GM19023 (cell line): ENCODE results near the gene S1PR3.

Experiments used
- ATAC-seq: cut with Tn5 transposase; IDR thresholded peaks from one replicate; pipeline ENCODE4 v1.9.1; 2021; ENCODE audit warnings: mild to moderate bottlenecking, moderate library complexity; ENCODE audit not compliant: unreplicated experiment

S1PR3 gene

DNA sequence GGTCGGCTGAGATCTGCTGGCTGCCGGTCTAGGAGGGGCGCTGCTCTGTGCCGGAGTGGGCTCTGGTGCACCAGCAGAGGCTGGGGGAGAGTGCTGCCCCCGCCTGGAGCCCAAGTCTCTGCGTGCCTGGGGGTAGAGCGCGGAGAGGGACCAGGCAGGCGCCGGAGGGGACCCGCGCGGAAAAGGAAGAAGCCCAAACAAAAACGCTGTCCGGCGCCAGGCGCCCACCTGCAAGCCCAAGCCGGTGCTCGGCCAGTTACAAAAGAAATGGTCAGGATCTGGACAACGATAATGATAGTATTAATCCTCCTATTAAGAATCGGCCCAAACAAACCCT lies 571 bp upstream of the S1PR3 start:
- no peak for ATAC-seq

DNA sequence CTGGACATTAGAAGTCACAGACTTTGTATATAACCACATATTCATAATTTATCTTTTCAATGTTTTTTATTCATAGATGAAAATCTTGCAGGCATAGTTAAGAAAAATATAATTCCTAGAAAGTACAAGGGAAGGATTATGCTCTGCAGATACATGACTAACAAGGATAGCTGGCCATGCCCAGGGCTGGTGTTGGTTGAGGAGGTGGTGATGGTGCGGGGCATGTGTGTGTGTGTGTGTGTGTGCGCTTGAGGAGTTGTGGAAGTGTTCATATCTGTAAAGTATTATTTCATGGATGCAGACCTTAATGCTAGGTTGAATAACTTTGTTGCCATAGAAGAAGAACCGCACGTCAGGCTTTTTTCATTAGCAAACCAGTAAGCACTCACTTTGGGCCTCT lies 1.3 kb downstream of the S1PR3 start:
- no peak for ATAC-seq

DNA sequence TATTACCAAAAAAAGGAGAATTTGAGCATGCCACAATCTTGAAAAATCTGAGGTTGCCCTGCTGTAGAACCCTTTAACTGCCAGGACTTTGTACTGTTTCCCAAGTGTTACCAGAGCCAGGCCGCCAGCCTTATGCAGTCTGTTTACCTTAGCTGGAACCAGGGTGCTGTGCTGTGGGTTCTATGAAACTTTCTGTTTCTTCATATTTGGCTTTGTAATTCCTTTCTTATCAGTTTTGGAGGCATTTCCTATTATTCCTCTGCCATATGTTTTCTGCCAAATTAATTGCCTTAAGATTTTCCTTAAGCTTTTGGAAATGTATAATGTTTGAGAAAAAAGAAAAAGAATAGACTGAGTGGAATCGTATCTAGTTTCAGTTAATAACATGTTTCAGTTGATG lies 2.1 kb downstream of the S1PR3 start:
- ATAC-seq = no peak

DNA sequence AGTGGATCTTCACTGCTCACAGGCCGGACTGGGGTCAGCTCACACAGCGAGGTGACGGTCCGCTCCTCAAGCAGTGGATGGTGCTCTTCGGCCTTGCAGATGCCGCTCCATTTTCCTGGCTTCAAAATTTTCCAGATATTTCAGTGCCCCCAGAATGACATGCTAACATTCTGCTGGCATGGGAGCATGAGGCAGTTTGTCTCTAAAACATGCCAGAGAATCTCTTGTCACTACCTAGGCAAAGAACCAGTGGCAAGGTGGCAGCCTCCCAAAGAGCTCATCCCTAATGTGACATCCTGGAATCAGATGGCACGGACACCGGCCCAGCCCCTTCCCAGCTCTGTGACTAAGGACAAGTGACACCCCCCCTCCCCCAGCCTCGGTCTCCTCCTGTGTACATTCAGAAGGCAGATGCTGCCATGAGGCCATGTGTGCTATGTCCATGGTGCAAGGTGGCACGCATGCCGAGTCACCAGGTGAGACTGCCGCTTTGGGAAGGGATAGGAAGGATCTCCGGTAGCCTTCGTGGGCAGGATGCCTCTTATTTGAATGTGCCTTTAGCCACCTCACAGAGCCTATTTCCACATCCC lies 2.7 kb downstream of the S1PR3 start:
- ATAC-seq = no peak

DNA sequence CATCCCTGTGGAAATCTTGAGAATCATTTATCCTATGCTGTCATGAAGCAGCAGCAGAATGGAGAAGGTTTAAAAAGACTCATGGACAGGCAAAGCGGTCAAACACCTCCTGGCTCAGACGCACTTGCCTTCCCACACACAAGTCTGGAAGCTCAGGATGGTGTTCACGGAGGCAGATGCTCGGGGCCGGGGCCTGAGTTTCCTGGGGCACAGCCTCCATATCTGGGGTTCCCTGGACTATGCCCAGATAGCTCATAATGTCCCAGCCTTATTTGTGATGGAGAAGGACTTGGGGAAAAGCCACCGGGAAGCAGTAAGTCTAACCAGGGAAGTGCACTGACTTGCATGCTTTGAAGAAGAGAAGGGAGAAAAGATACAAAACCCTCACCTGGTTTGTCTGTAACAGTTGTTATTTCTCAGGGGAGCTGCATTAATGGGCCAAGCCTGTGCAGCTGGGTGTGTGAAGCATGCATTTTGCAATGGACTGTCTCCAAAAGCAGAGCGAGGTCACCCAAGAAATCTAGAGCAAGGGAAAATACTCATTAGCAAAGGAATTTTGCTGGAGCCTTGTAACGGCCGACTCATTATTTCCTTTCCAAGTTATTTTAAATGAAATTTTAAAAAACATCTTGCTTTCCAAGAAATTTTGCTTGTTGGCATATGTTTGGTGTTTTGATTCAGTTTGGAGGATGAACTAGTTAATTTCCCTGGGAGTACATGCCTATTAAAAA lies 3.4 kb downstream of the S1PR3 start:
- no peak for ATAC-seq

DNA sequence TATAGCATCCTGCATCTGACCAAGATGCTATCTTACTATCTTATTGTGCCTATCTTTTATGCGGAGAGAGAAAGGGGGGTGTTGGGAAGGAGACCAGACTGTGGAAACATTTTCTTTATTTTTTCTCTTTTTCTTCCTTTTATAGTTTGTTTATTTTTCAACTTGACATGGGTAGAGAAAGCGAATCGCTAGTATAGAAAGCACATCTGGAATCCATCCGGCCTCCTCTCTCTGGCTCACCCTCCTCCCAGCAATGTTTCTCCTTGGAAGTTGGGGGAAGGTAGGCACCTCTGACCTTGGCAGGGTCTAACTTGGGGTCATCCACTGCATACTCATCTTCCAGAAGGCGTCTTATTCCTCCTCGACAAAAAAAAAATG lies 3.9 kb downstream of the S1PR3 start:
- ATAC-seq = no peak

DNA sequence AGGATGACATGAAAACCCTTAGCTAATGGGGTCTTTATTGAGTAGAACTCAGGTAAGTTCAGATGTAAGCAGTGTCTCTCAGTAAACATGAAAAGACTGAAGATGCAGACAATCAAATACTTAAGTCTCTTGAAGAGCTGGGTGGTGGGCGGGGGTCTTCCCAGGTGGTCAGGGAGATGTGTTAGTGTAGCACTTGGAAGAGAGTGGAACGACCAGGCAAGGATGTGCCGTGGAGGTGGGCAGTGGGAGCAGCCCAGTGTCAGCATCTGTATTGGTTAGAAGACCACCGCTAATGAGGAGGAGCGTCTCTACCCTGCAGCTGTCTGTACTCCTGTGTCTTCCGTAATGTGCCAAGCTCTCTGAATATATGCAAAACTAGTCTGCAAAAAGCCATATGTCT lies 4.4 kb downstream of the S1PR3 start:
- ATAC-seq = no peak

DNA sequence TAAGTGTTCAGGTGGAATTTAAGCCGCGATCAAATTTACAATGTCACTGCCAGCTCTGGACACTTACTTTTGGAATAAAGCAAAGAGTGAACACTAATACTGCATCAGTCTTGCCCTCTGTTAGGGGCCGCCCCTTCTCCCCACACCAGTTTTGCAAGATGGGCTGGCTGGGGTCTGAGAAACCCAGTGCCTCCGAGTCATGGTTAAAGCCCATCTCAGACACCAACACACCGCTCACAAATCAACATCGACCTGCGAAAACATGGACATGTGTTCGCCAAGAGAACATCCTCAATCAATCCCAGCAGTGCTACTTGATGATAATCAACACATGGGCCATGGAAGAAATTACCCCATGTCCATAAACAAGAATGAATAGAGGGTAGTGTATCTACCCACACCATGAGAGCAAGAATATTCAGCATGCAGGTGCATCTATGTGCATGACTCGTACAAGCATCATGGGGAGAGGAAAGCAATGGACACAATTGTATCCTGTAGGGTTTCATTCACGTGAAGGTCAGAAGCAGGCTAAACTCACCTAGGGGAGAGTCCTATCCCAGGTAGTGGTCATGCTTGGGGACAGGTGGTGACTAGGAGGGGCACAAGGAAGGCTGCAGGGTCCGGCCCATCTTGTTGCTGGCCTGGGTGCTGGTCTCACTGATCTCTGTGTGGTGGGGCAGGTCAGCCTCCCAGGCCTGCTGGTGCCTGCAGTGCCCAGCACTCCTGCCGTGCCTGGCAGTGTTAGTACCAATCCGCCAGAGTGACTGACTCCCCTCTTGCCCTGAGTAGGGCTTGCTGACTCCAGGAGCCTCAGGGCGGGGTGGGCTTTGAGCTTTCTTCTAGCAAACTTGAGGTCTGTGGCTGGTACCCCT lies 5.0 kb downstream of the S1PR3 start:
- no peak for ATAC-seq

DNA sequence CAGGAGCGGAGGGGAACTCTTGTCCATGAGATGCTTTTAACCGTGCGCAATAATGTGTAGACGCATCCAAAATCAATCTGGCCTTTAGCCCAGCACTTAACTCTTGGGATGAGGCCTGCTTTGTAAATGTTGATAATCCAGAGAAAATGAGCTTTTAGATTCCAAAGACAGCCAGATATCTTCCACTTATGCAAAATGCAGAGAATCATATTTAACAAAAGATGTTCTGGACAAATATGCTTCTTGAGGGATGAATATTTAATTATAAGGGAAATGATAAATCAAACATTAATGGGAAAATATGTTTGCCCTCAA lies 5.6 kb downstream of the S1PR3 start:
- no peak for ATAC-seq

DNA sequence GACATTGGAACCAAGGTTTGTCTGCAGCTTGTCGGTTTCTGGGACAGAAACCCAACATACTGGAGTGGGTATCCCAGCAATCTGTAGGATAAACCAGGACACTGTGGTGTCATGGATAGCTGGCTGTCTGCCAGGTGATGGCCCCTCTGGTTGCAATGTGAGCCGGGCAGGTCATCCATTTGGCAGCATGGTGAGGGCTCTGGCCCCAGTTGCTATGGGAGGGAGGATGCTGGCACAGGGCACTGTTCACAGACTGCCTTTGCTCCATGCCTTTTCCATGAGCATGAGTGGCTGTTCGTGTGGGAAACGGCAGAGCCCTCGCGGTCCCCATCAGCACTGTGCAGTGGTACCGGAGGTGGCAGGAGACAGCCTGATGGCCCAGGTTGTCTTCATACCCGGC lies 6.4 kb downstream of the S1PR3 start:
- no peak for ATAC-seq

DNA sequence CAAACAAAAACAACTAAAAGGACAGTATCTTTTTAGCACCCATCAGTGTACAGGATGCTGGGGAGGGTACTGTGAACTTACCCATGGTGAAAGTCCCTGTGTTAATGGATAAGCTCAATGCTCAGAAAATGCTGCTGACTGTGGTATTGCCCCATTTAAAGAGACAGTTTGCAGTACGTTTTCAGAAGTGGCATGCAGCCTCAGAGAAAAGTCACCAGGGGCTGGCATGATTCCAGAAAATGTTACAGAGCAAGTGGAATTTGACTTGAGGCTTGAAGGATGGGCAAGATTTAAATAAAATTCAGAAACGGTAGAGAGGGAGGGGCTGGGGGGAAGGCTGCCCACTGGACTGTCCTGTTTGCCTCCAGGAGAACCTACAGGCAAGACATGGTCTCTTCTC lies 7.2 kb downstream of the S1PR3 start:
- ATAC-seq = no peak

DNA sequence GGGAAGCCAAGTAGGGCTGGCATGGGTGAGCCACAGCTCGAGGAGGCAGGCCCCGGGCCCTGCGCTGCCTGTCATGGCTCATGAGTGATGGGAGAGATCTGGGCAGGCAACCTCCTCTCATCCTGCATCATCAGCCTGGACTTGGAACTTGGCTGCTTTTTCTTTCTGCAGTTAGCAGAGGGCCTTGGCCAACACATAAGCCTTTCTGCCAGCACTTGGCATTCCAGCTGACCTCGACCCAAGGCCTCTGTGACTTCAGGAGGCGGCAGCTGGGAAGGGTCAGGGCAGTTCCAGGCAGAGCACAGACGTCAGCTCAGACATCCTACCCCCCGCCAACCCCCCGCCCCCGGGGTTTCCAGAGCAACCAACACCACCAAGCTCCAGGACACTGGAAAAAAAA lies 7.6 kb downstream of the S1PR3 start:
- no peak for ATAC-seq

DNA sequence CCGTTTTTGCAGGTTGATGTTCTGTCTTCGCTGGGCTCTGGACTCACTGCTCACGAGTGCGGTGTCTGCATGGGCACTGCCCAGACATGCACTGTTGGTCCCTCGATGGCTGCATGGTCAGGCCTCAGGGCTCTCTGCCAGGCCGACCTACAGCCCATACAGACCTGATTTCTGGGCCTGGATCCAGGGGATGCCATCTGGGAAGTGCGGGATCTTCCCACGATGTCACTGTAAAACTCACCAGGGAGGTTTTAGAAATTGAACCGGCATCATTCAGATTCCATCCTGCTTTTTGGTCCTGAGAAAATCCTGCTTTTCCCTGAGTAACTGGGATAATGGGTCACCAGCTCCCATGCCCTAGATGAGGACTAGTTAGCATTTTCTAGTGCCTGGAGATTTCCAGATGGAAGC lies 9.1 kb downstream of the S1PR3 start:
- ATAC-seq = no peak

DNA sequence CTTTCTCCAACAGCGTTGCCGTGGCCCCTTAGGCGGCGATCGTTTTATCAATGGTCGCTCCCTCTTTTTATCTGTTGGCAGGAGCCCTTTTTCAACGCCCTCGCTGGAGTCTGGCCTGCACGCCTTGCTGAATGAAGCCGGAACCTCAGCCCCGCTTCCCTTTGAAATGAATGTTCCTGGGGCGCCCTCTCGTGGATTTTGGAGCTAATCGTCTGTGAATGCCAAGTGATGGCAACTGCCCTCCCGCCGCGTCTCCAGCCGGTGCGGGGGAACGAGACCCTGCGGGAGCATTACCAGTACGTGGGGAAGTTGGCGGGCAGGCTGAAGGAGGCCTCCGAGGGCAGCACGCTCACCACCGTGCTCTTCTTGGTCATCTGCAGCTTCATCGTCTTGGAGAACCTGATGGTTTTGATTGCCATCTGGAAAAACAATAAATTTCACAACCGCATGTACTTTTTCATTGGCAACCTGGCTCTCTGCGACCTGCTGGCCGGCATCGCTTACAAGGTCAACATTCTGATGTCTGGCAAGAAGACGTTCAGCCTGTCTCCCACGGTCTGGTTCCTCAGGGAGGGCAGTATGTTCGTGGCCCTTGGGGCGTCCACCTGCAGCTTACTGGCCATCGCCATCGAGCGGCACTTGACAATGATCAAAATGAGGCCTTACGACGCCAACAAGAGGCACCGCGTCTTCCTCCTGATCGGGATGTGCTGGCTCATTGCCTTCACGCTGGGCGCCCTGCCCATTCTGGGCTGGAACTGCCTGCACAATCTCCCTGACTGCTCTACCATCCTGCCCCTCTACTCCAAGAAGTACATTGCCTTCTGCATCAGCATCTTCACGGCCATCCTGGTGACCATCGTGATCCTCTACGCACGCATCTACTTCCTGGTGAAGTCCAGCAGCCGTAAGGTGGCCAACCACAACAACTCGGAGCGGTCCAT lies 10.0 kb downstream of the S1PR3 start:
- ATAC-seq = peak; percentile 76

DNA sequence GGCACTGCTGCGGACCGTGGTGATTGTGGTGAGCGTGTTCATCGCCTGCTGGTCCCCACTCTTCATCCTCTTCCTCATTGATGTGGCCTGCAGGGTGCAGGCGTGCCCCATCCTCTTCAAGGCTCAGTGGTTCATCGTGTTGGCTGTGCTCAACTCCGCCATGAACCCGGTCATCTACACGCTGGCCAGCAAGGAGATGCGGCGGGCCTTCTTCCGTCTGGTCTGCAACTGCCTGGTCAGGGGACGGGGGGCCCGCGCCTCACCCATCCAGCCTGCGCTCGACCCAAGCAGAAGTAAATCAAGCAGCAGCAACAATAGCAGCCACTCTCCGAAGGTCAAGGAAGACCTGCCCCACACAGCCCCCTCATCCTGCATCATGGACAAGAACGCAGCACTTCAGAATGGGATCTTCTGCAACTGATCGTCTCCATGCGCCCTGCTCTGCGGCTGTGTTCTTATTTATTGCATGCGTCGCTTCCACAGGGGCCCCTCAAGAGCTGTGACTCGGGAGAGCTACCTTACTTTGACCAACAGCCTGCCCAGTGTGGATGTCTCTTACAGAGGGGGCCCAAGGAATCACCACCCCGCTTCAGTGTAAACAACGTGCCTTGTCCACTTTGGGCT lies 10.8 kb downstream of the S1PR3 start:
- no peak for ATAC-seq

DNA sequence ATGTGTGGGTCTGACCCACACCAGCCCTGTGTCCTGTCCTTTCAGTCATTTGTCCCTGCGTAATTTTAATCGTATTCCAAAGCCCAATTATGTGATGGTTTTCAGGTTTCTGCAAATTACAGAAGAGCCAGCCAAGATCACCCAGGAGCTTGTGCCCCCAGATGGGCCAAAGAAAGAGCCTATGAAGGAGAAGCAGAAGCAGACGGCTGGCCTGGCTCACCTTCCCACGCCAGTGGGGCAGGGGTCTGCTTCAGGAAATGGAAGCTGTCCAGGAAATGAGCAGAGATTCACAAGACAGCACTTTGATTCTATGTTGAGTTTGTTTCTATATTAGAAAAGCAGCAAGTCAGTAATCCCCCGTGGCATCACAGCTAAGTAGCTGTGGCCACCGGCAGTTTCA lies 11.7 kb downstream of the S1PR3 start:
- no peak for ATAC-seq

DNA sequence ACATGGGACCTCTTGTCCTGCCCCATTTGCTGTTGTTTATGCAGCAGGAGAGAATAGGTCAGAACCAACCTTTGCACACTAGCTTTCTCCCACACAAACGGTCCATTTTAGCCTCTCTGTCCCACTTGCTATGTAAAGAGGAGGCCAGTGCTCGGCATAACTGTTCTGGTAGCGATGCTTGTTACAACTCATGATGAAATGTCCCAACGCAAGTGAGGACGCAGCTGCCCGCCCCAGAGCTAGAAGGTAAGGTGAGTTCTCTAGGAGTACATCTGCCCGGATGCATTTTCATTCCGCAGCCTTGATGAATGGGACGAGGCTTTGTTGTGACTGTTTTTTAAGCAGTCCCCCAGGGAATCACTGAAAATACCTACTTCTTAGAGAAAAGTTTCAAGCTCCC lies 14.1 kb downstream of the S1PR3 start:
- ATAC-seq = no peak

DNA sequence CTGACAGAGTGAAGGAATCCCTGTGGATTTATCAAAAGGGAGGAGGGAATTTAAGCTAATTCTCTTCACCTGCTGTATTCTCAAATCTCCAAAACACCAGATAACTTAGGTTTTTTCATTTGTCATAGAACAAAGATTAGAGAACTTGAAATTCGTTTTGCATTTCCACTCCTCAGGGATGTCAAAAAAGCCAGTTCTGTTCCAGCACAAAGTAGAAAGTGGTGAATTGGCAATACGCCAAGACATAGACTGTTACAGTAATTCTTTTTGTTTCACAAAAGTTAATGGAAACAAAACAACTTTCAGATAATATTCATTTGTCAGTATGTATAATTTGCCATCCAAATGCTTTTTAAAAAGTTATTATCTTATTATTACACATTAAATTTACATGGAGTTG lies 15.0 kb downstream of the S1PR3 start:
- no peak for ATAC-seq

DNA sequence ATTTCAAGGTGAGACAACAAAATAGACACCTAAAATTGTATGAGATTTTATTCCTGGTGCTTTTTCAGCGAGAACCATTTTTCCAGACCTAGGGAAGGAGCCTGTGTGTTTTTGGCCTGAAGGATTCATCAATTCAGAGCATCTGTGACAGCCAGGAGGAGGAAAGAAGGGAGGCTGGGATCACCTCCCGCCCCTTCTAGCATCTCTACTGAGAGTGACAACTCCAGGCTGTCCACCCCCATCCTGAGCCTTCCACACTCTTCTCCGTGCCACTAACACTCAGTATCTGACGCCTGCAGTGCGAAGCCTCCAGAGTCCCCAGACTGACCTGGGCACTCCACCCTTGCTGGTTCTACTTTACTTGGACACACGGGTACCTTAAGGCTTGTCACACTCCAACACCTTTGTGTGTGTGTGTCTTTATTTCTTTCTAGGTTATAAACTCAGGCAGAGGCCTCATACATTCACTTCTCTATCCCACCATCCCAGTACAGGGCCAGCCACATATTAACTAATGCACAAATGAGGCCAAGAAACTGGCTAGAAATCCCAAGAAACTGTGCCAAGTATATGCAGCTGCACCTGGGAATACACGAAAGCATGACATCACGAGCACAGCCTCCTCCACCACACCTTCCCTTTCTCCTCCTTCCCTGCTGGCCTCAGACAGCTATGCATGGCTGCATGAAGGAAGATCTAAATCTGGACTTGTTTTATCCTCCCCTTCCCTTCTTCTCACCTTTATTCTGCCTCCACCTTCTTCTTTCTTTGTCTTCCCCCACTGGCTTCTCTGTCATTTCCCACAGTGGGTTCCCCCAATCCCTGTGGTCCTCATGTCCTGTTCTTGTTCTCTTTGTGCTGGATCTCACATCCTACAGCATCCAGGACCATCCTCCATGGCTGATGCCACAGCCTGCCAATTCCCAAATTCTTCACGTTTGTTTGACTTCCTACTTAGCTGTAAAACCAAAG lies 16.0 kb downstream of the S1PR3 start:
- no peak for ATAC-seq
